Adrenal gland (tissue), 12 donors: ENCODE results near the gene SOHLH1. TPM values are rescaled to one million over a fixed set of nuclear protein-coding genes. Genes with fewer than 3 reads are reported as not detected.

Source experiments
- DNase-seq, 7 donors: peaks; one replicate each; pipeline ENCODE4 v3.0.0-alpha.2; 2019 to 2020
- H3K27ac ChIP-seq, 5 donors: fragments of 200-600 bp; sonication (generic) in 4 of 5; 1 replicate in 3 of 5; 2 replicates in 2 of 5; pipeline versions ENCODE4 v1.5.1 to v1.8.0; 2016 to 2020; ENCODE audit warnings: mild to moderate bottlenecking in 1 of 5
- H3K27me3 ChIP-seq: fragments of 200-600 bp; 2 replicates; pipeline ENCODE4 v1.8.0; 2021
- H3K36me3 ChIP-seq, 2 donors: fragments of 200-600 bp; replicated peaks in 1 of 2; 1 replicate in 1 of 2; 2 replicates in 1 of 2; pipeline versions ENCODE4 v1.5.1 to v1.8.0; 2018 to 2022
- H3K4me1 ChIP-seq, 2 donors: fragments of 200-600 bp; replicated peaks in 1 of 2; 1 replicate in 1 of 2; 2 replicates in 1 of 2; pipeline versions ENCODE4 v1.5.1 to v1.8.0; 2018 to 2021
- H3K4me3 ChIP-seq, 4 donors: fragments of 200-600 bp; sonication (generic) in 3 of 4; one replicate each; pipeline ENCODE4 v1.5.1; 2016 to 2018
- H3K9me3 ChIP-seq, 3 donors: fragments of 200-600 bp; sonication (generic) in 1 of 3; replicated peaks in 1 of 3; 1 replicate in 2 of 3; 2 replicates in 1 of 3; pipeline versions ENCODE4 v1.5.1 to v1.8.0; 2016 to 2021
- CTCF ChIP-seq, 6 experiments: fragments of 450-650 bp in 4 of 6; fragments of 200-600 bp in 2 of 6; sonication (generic) in 1 of 6; IDR thresholded peaks; 1 replicate in 5 of 6; 2 replicates in 1 of 6; pipeline versions ENCODE4 v1.5.1 to v1.8.0; 2016 to 2021; ENCODE audit warnings: antibody characterized with exemption in 6 of 6, mild to moderate bottlenecking in 2 of 6, moderate library complexity in 1 of 6
- POLR2A ChIP-seq, 2 donors: fragments of 450-650 bp; IDR thresholded peaks; one replicate each; pipeline ENCODE4 v1.6.1; 2017; ENCODE audit warnings: antibody characterized with exemption in 2 of 2, mild to moderate bottlenecking in 2 of 2, moderate library complexity in 1 of 2
- WGBS, 4 donors: extraction: QIAGEN DNeasy Blood & Tissue Kit in 2 of 4; methylation state at CpG; one replicate each; pipeline versions ENCODE4 v1.1.5 to v1.1.7; 2013 to 2017; 5-methylcytosine and 5-hydroxymethylcytosine counted together
- intact Hi-C, 2 donors: fragments of 100-400 bp; cut with DNase I; formaldehyde crosslinking; loops; one replicate each; pipeline versions ENCODE4 v1.14.1 to v1.15.0; 2022 to 2023
- polyA plus RNA-seq, 3 donors: library from polyadenylated mRNA; stranded (reverse); fragments of 200-250 nt in 2 of 3; fragments of 350-450 nt in 1 of 3; fragmentation: Illumina TruSeq in 1 of 3; extraction: RNeasy Lipid Tissue Mini Kit (QIAGEN cat#74804) in 1 of 3; gene quantifications; one replicate each; pipeline ENCODE4 v1.2.3, GENCODE V29; 2013 to 2014
- total RNA-seq, 9 donors: library from RNA; depleted of rRNA in 4 of 9; stranded (reverse); fragments of >200 nt in 4 of 9; fragments of 120-200 nt in 1 of 9; fragmentation: NEBNext Ultra II Directional in 1 of 9; extraction: Animal tissue kit (Norgen Biotek cat#: 25700) in 1 of 9; gene quantifications; one replicate each; pipeline versions ENCODE4 v1.1.0 to v1.2.4, GENCODE V29; 2013 to 2023
- donor health status: healthy with polysubstance abuse.
- donor health status: Bipolar disorder and iron deficiency.
- donor health status: DM: yes; HTN: yes; CAD: no.
- donor health status: DM: no; HTN: no; CAD: no.
- donor health status: DM: no; HTN: no; CAD: no.
- donor health status: DM: yes; HTN: yes; CAD: no.

Gene SOHLH1
- total and polyA plus RNA-seq, 12 donors: not detected

GRCh38 chr9:135655317-135655716 lies 44.0 kb downstream of the SOHLH1 start:
- Histone ChIP-seq H3K27ac (no peak overlapping the region), H3K27me3 (peaks cover 5% of the 10 kb centered on the region), H3K4me1 (no peaks in the 10 kb centered on the region), H3K36me3 (no peaks in the 10 kb centered on the region), H3K4me3 (no peak overlapping the region), H3K9me3 (no peaks in the 10 kb centered on the region)
- no peak for TF ChIP-seq CTCF (IDR thresholded peaks at IDR 0.05)
- no peak for TF ChIP-seq POLR2A (IDR thresholded peaks at IDR 0.05)
- intact Hi-C loops: no loop called here
- 71 to 91% (median 82%) methylated on average over 7 to 8 of the region's 8 CpGs for WGBS, 4 donors
- no peak for DNase-seq

- 81 to 91% (median 88%) methylated on average over 17 of the region's 17 CpGs for WGBS, 4 donors
- no peak for DNase-seq
- no peaks in the 10 kb centered on the region for H3K36me3 ChIP-seq
Observed at GRCh38 chr9:135650408-135650807, 48.9 kb downstream of the SOHLH1 start.

GRCh38 chr9:135649508-135649907 lies 49.8 kb downstream of the SOHLH1 start:
- no peak for TF ChIP-seq CTCF (IDR thresholded peaks at IDR 0.05)
- TF ChIP-seq POLR2A (IDR thresholded peaks at IDR 0.05): no peak
- no peak for DNase-seq
- Histone ChIP-seq H3K27me3 (peaks cover 5% of the 10 kb centered on the region), H3K9me3 (peaks cover 0 to 32% (median 0%) of the 10 kb centered on the region in 3 donors), H3K36me3 (no peaks in the 10 kb centered on the region), H3K4me3 (no peak overlapping the region), H3K4me1 (no peaks in the 10 kb centered on the region), H3K27ac (no peak overlapping the region)
- intact Hi-C loops: no loop called here
- 49 to 74% (median 67%) methylated on average over 2 of the region's 2 CpGs for WGBS, 4 donors

More at GRCh38 chr9:135650408-135650807, 48.9 kb downstream of the SOHLH1 start:
- H3K27me3 ChIP-seq: peaks cover 5% of the 10 kb centered on the region
- no peak overlapping the region for H3K27ac ChIP-seq
- no peak overlapping the region for H3K4me3 ChIP-seq
- intact Hi-C loops: no loop called here
- H3K9me3 ChIP-seq: peaks cover 0 to 27% (median 0%) of the 10 kb centered on the region in 3 donors
- TF ChIP-seq POLR2A (IDR thresholded peaks at IDR 0.05) (no peak), CTCF (IDR thresholded peaks at IDR 0.05) (no peak)
- H3K4me1 ChIP-seq: no peaks in the 10 kb centered on the region

DNA sequence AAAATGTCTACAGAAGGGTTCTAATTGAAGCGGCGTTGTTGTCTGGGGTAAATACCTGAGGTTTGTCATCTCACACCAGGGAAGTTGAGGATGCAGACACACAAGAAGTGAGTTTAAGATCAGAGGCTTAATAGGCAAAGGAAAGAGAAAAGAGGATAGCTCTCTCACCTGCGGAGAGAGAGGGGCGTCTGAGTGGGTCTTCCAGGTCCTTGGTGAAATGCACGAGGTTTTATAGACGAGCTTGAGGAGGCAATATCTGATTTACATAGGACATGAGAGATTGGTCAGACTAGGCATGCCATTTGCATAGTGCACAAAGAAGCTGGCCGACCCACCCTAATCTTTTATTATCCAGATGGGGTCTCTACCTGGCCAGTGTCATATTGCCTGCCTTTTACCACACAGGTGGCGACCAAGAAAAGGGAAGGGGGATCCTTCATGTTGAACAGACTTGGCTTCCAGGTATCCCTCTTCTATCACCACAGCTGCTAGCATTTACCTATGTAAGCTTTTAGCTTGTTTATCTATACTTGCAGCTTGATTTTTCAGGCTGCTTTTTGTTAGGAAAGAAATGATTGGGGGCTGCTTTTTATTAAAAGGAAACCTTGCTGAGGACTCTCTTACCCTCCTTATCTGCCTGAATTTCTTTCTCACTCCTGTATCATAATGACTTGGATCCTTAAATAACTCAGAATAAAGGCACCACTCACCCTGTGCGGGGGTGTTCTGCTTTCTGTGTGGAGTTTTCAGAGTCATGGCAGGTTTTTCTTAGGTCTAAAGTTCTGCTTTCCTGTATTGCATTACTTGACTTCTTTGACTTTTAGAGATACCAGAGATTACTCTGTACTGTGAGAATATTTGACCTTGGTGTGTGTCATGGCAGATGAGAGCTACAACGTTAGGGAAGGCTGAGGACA lies 50.5 kb downstream of the SOHLH1 start:
- no peak overlapping the region for H3K4me3 ChIP-seq
- H3K4me1 ChIP-seq: no peaks in the 10 kb centered on the region
- peaks cover 5% of the 10 kb centered on the region for H3K27me3 ChIP-seq
- intact Hi-C loops: no loop called here
- no peak overlapping the region for H3K27ac ChIP-seq
- DNase-seq: no peak
- WGBS, 4 donors: 72 to 77% (median 76%) methylated on average over 10 of the region's 10 CpGs
- peaks cover 0 to 32% (median 0%) of the 10 kb centered on the region in 3 donors for H3K9me3 ChIP-seq
- H3K36me3 ChIP-seq: no peaks in the 10 kb centered on the region
- TF ChIP-seq CTCF (IDR thresholded peaks at IDR 0.05) (no peak), POLR2A (IDR thresholded peaks at IDR 0.05) (no peak)
